ENCODE results near the gene RNFT2.

RNFT2 gene

GRCh38 chr12:116901612-116902011 lies 163.5 kb downstream of the RNFT2 start:
- DNase-seq (ENCODE audit: low read depth in 2 of 3, low spot score in 2 of 3) = no peak

Data from activated CD8-positive, alpha-beta memory T cell treated with anti-CD3 and anti-CD28 coated beads for 48 hours (primary cell).